GM12873 (cell line): ENCODE measurements around the gene MAVS.

Experiments
- TF ChIP-seq, protein P1 (sequence below): IDR thresholded peaks from 2 replicates; pipeline ENCODE4 v1.5.1; 2012; ENCODE audit warnings: low read depth, mild to moderate bottlenecking, moderate library complexity, low read length, control low read depth; ENCODE audit not compliant: insufficient read depth; ENCODE audit errors: missing control alignments

The MAVS gene

DNA sequence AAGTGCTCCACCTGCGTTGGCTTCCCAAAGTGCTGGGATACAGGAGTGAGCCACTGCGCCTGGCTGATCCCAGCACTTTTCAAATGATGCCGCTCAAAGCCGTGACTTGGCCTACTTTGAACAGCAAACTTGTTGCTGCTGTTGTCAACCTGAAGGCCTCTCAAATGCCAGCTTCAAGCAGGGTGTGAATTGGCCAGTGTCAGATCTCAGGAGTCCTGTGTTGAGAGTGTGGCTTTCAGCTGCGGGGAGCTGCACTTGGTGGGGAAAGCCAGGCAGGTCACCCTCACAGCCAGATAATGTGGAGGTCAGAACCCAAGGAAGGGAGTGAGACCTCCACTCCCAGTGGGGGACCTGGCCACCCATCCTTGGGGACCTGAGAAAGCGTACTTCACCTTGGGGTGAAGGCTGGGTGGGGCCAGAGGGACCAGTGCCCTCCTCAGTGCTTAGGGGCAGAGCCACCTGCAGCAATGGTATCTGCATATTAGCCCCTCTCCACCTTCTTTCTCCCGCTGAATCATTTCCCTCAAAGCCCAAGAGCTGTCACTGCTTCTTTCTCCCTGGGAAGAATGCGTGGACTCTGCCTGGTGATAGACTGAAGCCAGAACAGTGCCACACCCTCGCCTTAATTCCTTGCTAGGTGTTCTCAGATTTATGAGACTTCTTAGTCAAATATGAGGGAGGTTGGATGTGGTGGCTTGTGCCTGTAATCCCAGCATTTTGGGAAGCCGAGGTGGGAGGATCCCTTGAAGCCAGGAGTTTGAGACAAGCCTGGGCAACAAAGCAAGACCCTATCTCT lies 23.4 kb downstream of the MAVS start:
- TF ChIP-seq, protein P1, sequence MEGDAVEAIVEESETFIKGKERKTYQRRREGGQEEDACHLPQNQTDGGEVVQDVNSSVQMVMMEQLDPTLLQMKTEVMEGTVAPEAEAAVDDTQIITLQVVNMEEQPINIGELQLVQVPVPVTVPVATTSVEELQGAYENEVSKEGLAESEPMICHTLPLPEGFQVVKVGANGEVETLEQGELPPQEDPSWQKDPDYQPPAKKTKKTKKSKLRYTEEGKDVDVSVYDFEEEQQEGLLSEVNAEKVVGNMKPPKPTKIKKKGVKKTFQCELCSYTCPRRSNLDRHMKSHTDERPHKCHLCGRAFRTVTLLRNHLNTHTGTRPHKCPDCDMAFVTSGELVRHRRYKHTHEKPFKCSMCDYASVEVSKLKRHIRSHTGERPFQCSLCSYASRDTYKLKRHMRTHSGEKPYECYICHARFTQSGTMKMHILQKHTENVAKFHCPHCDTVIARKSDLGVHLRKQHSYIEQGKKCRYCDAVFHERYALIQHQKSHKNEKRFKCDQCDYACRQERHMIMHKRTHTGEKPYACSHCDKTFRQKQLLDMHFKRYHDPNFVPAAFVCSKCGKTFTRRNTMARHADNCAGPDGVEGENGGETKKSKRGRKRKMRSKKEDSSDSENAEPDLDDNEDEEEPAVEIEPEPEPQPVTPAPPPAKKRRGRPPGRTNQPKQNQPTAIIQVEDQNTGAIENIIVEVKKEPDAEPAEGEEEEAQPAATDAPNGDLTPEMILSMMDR, result no peak

DNA sequence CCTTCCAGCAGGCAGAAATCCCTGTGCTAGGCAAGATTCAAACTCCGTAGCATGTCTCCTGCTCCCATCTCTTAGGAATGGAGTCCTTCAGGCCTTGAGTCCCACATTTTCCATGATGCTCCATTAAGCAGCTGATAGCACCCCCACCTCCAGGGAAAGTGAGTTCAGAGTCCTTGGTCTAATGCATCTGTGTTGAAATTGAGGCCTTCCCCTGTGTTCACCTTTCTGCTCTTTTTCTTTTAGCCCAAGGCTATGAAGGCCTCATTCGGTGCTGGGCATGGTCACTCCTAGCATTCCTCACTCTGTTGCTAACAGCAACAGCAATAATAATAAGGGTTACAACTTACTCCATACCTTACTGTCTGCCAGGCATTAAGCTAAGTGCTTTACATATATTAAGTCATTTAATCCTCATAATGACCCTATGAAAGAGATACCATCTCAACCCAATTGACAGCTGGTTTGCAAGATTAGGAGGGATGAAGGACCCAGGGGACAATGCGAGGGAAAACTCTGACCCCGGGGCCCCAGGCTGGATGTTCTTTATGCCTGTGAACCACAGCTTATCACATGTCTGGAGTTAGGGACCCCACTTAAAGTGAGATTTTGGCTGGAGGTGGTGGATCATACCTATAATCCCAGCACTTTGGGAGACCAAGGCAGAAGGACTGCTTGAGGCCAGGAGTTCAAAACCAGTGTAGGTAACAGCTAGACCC lies 25.1 kb downstream of the MAVS start:
- TF ChIP-seq, protein P1, result no peak

DNA sequence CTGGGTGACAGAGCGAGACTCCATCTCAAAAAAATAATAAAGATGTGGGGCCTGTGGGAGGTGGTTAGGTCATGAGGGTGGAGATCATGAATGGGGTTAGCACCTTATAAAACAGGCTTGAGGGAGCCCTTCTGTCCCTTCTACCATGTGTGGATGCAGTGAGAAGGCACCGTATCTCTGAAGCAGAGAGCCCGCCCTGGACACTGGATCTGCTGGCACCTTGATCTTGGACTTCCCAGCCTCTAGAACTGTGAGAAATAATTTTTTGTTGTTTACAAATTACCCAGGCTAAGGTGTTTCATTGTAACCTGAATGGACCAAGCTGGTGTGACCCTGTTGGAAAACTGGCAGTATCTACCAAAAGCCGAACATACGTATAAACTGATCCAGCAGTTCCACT lies 26.9 kb downstream of the MAVS start:
- TF ChIP-seq, protein P1, result no peak

DNA sequence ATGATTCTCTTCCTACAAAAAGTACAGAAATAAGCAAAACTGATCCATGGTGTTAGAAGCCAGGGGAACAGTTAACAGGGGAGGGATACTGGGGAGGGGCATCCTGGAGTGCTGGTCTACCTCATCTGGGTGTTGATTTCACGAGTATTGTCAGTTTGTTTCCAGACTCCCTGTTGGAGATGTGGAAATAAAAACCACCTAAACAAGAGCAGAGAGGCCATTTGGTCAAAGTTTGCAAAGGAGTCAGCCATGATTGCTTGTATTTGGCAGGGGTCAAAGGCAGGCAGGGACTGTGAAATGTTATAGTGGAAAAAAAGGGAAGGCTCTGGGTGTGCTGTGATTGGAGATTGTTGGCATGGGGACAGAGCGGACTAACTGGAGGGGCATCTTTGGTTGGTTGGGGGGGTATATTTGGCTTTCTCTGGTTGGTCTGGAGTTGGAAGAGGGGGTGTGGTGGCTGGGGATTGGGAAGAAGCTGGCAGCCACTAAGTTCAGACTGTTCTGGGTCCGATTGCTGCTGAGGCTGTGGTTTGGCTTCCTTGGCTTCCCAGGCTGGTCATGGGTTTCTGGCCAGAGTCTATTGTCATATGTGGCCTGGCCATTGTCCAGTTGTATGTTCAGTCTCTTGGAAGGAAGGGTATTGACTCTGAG lies 27.7 kb downstream of the MAVS start:
- TF ChIP-seq, protein P1, result no peak

DNA sequence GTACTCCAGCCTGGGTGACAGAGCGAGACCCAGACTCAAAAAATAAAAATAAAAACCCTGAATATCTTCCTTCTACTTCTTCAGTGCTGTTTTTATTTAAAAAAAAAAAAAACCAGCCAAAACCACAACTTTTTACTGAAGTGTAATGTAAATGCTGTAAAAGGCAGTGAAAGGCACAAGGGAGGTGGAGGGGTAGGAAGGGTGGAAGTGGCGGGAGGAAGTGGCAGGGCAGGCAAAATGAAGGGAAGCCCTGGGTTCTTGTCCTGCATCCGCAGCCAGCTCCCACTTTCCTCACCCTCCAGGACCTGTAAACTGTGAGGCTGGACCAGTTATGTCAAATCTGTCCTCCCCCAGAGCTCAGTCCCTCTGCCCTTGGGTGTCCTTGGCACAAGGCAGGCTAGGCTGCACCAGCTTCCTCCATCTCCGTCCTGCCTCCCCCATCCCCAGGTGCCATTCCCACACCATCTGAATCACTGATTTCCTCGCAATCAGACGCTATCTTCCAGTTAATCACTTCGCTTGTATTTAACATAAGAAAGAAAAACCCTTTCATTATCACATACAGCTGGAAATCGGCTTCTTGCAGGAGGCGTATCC lies 28.8 kb downstream of the MAVS start:
- TF ChIP-seq, protein P1, result no peak

DNA sequence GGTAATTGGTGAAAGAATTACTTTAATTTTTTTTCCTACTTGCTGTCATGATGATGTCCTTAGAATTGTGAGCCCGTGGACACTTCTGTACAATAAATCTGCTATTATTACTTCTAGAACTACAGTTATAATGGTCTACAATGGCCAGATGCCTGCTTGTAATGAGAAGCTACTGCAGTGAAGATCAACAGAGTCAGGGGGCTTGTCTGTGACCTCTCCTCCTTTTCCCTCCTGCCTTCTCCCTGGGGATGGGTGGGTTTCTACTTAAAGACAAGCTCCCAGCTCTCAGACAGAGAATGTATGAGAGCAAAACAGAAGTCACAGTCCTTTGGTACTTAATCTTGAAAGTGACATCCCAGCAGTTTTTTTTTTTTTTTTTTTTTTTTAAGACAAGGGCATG lies 29.4 kb downstream of the MAVS start:
- TF ChIP-seq, protein P1, result no peak

DNA sequence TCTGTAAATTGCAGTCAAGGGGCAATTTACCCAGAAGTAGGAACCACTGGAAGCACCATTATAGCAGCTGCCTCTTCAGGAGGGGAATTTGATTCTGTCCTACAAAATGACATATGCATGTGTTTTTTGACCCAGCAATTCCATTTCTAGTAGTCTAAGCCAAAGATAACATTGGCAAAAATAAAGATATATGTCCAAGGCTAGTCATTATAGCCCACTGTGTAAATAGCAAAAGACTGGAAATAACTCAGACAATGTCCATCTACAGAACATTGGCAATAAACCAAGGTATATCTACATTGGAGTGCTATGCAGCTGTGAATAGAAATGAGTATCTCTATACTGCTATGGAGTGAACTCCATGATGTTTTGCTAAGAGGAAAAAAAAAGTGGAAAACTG lies 30.0 kb downstream of the MAVS start:
- TF ChIP-seq, protein P1, result no peak
